ENCODE measurements around the gene CD99L2. TPM values are rescaled to one million over a fixed set of nuclear protein-coding genes. Genes with fewer than 3 reads are reported as not detected.

The CD99L2 gene
- total and polyA plus RNA-seq, 10 of the 15 experiments (the other 5 are each of a cell fraction or from before 2014, with no cell fraction given): 1.1 to 22.9 (median 13.0) TPM

GRCh38 chrX:150759568-150760416 is 138.7 kb downstream of the CD99L2 start (continued):
- TF ChIP-seq CEBPZ (IDR thresholded peaks at IDR 0.05; ENCODE audit: low read depth, low read length): no peak

- Histone ChIP-seq H3K27me3 (replicated peaks in 1 of 2; ENCODE audit: control insufficient read depth in 2 of 2, insufficient read depth in 2 of 2, low read length in 1 of 2) (no peaks in the 10 kb centered on the region), H3K9me3 (replicated peaks; ENCODE audit: control insufficient read depth, insufficient read depth, low read length) (no peaks in the 10 kb centered on the region), H3K4me2 (ENCODE audit: control insufficient read depth, insufficient read depth) (no peak overlapping the region), H3K36me3 (ENCODE audit: control insufficient read depth in 2 of 2, insufficient read depth in 2 of 2, low read length in 1 of 2) (no peaks in the 10 kb centered on the region; a peak in 1 of 4 replicates), H3K27ac (ENCODE audit: control insufficient read depth, insufficient read depth) (no peak overlapping the region), H3K9ac (ENCODE audit: control insufficient read depth, insufficient read depth, low read length) (no peak overlapping the region), H4K20me1 (ENCODE audit: control insufficient read depth, insufficient read depth) (no peaks in the 10 kb centered on the region), H3K79me2 (ENCODE audit: control insufficient read depth, insufficient read depth, low read length) (no peaks in the 10 kb centered on the region), H3K4me1 (ENCODE audit: control insufficient read depth, insufficient read depth, low read length) (no peaks in the 10 kb centered on the region), H3K4me3 (no peak overlapping the region), H2AFZ (ENCODE audit: control insufficient read depth, low read depth, low read length) (no peak overlapping the region)
- ATAC-seq (no peak), FAIRE-seq (no peak), DNase-seq (ENCODE audit: low read depth, low spot score) (no peak)
- ChIA-PET CTCF (no interaction called here), RAD21 (ENCODE audit: unreplicated experiment) (no interaction called here), POLR2A (no interaction called here), SMC1A (ENCODE audit: uncharacterized antibody, unreplicated experiment) (no interaction called here)
- intact Hi-C loops (cut with micrococcal nuclease; ENCODE audit: unreplicated experiment): no loop called here
- in situ Hi-C loops (cut with MboI): loop anchor here (25.0 kb wide), 1 partner anchor 930 kb away; the partner anchor contains the start of gene PRRG3
- no peak for TF ChIP-seq ZZZ3 (IDR thresholded peaks at IDR 0.05; ENCODE audit: control insufficient read depth, insufficient read length, low read depth)
- no peak for TF ChIP-seq CEBPB (IDR thresholded peaks at IDR 0.05; ENCODE audit: borderline replicate concordance in 1 of 2, low read depth in 2 of 2, low read length in 2 of 2)
- TF ChIP-seq POLR2AphosphoS2 (IDR thresholded peaks at IDR 0.05; ENCODE audit: low read depth, low read length): no peak
- no peak for TF ChIP-seq TARDBP (IDR thresholded peaks at IDR 0.05; ENCODE audit: borderline replicate concordance)
- no peak for TF ChIP-seq ZBTB11 (CRISPR knock-in tag; IDR thresholded peaks at IDR 0.05)
- no peak for TF ChIP-seq MTA2 (IDR thresholded peaks at IDR 0.05; ENCODE audit: low read depth)
- TF ChIP-seq ATF7 (IDR thresholded peaks at IDR 0.05; ENCODE audit: low read depth): no peak
- no peak for TF ChIP-seq SREBF2 (IDR thresholded peaks at IDR 0.05; ENCODE audit: low read length)
- BruUV-seq (replicated peaks): no TSS peak
- 78% methylated on average over 5 of the region's 5 CpGs for WGBS (ENCODE audit: insufficient coverage, insufficient replicate concordance, low lambda C conversion rate, missing lambda C conversion rate)
Measured at GRCh38 chrX:150757371-150757770, 141.1 kb downstream of the CD99L2 start.

Measured in GM12878 (cell line).